ENCODE results near the gene SETD1A.
A peak's percentile ranks its signal among the peaks of the same experiment; 100 is the strongest.

The SETD1A gene

GRCh38 chr16:30956601-30957455 is 726 bp upstream of the SETD1A start:
- FAIRE-seq (no peak), DNase-seq (ENCODE audit: insufficient read length, low spot score) (no peak)
- peak; percentile 24 for TF ChIP-seq CTCF (IDR thresholded peaks at IDR 0.05; ENCODE audit: insufficient read depth, missing control alignments)

- FAIRE-seq (no peak), DNase-seq (ENCODE audit: insufficient read length, low spot score) (peak; percentile 80)
- no peak for TF ChIP-seq CTCF (IDR thresholded peaks at IDR 0.05; ENCODE audit: insufficient read depth, missing control alignments)
These were observed 873 bp downstream of the SETD1A start for GRCh38 chr16:30958175-30959079.

- DNase-seq (ENCODE audit: insufficient read length, low spot score) (no peak), FAIRE-seq (no peak)
- no peak for TF ChIP-seq CTCF (IDR thresholded peaks at IDR 0.05; ENCODE audit: insufficient read depth, missing control alignments)
These were observed 3.8 kb downstream of the SETD1A start for GRCh38 chr16:30961384-30961783.

- FAIRE-seq (no peak), DNase-seq (ENCODE audit: insufficient read length, low spot score) (no peak)
- no peak for TF ChIP-seq CTCF (IDR thresholded peaks at IDR 0.05; ENCODE audit: insufficient read depth, missing control alignments)
These were observed 6.5 kb downstream of the SETD1A start for GRCh38 chr16:30963925-30964511.

GRCh38 chr16:30964574-30965226 is 7.1 kb downstream of the SETD1A start:
- FAIRE-seq (no peak), DNase-seq (ENCODE audit: insufficient read length, low spot score) (no peak)
- TF ChIP-seq CTCF (IDR thresholded peaks at IDR 0.05; ENCODE audit: insufficient read depth, missing control alignments): no peak

GRCh38 chr16:30965436-30965835 is 7.9 kb downstream of the SETD1A start:
- TF ChIP-seq CTCF (IDR thresholded peaks at IDR 0.05; ENCODE audit: insufficient read depth, missing control alignments): no peak
- no peak for FAIRE-seq

More at GRCh38 chr16:30965436-30965835, 7.9 kb downstream of the SETD1A start:
- no peak for DNase-seq (ENCODE audit: insufficient read length, low spot score)
